Aortic smooth muscle cell (primary cell): ENCODE results near the gene TSC22D2. TPM values are rescaled to one million over a fixed set of nuclear protein-coding genes. Genes with fewer than 3 reads are reported as not detected.

Experiments used
- total RNA-seq: library from RNA; depleted of rRNA; stranded (reverse); fragments of >200 nt; gene quantifications from 2 replicates; pipeline ENCODE4 v1.2.3, GENCODE V29; 2014

TSC22D2 gene
- total RNA-seq, result 5.7 and 10.2 TPM in 2 replicates

GRCh38 chr3:150408221-150409124 is at the start of gene TSC22D2:
TSS of gene TSC22D2 (plus strand) at chr3:150408298. CDS start at chr3:150409351, 1,053 bp downstream.

Other genes with a start within 250 kb of the TSC22D2 start
- gene SERP1, start 138.2 kb downstream of the TSC22D2 start, total RNA-seq, result 124 and 159 TPM in 2 replicates
- 110 and 131 TPM in 2 replicates for gene EIF2A, start 138.5 kb downstream of the TSC22D2 start, total RNA-seq
- gene SELENOT, start 195.0 kb downstream of the TSC22D2 start, total RNA-seq, result 145 and 189 TPM in 2 replicates